ENCODE results near the gene SH2D5.
A peak's percentile ranks its signal among the peaks of the same experiment; 100 is the strongest.

SH2D5 gene

GRCh38 chr1:20713440-20713839 lies 19.1 kb downstream of the SH2D5 start:
- DNase-seq (ENCODE audit: low spot score): no peak

- DNase-seq (ENCODE audit: low spot score): no peak
These were observed 20.3 kb downstream of the SH2D5 start for GRCh38 chr1:20712215-20712577.

- no peak for DNase-seq (ENCODE audit: low spot score)
These were observed 21.0 kb downstream of the SH2D5 start for GRCh38 chr1:20711285-20712214.

- DNase-seq (ENCODE audit: low spot score): no peak
These were observed 21.8 kb downstream of the SH2D5 start for GRCh38 chr1:20710469-20711284.

- no peak for DNase-seq (ENCODE audit: low spot score)
These were observed 22.6 kb downstream of the SH2D5 start for GRCh38 chr1:20709868-20710267.

GRCh38 chr1:20708891-20709290 lies 23.6 kb downstream of the SH2D5 start:
- DNase-seq (ENCODE audit: low spot score): no peak

- DNase-seq (ENCODE audit: low spot score): no peak
These were observed 24.4 kb downstream of the SH2D5 start for GRCh38 chr1:20708057-20708456.

- DNase-seq (ENCODE audit: low spot score): no peak
These were observed 25.7 kb downstream of the SH2D5 start for GRCh38 chr1:20706841-20707240.

- no peak for DNase-seq (ENCODE audit: low spot score)
These were observed 27.2 kb downstream of the SH2D5 start for GRCh38 chr1:20705203-20705755.

GRCh38 chr1:20704390-20705202 lies 27.9 kb downstream of the SH2D5 start:
- no peak for DNase-seq (ENCODE audit: low spot score)

GRCh38 chr1:20703124-20703756 lies 29.3 kb downstream of the SH2D5 start:
- DNase-seq (ENCODE audit: low spot score): no peak

GRCh38 chr1:20702416-20702815 lies 30.1 kb downstream of the SH2D5 start:
- no peak for DNase-seq (ENCODE audit: low spot score)

GRCh38 chr1:20701847-20702246 lies 30.7 kb downstream of the SH2D5 start:
- no peak for DNase-seq (ENCODE audit: low spot score)

- no peak for DNase-seq (ENCODE audit: low spot score)
These were observed 31.1 kb downstream of the SH2D5 start for GRCh38 chr1:20701446-20701845.

GRCh38 chr1:20700636-20701215 lies 31.8 kb downstream of the SH2D5 start:
- DNase-seq (ENCODE audit: low spot score): no peak

GRCh38 chr1:20699558-20699957 lies 32.9 kb downstream of the SH2D5 start:
- DNase-seq (ENCODE audit: low spot score): no peak

GRCh38 chr1:20698195-20698910 lies 34.1 kb downstream of the SH2D5 start:
- DNase-seq (ENCODE audit: low spot score): no peak

- DNase-seq (ENCODE audit: low spot score): no peak
These were observed 34.9 kb downstream of the SH2D5 start for GRCh38 chr1:20697563-20697962.

GRCh38 chr1:20696397-20697333 lies 35.8 kb downstream of the SH2D5 start:
- DNase-seq (ENCODE audit: low spot score): peak; percentile 76

Measured in activated CD4-positive, alpha-beta T cell treated with anti-CD3 and anti-CD28 coated beads, Interleukin-2, Interleukin-4, amounts not matched to agents 100 ng/mL and 50 ng/mL, durations not matched to agents 16 hours and 8 hours (primary cell).